Posterior cingulate gyrus (tissue), 11 donors: ENCODE results near the gene HSDL1.
"Not testable (repeated sequence)": the region's sequence is repeated elsewhere in the genome, so short reads cannot be mapped to it uniquely, and the experiment has no call there.

ENCODE experiments used
- DNase-seq, 10 donors: peaks; one replicate each; pipeline versions ENCODE4 v3.0.0 to v3.0.0-alpha.2; 2020 to 2021; ENCODE audit warnings: mixed read lengths in 3 of 10
- intact Hi-C: fragments of 100-400 bp; cut with DNase I; formaldehyde crosslinking; loops from one replicate; pipeline ENCODE4 v1.15.1; 2023

Gene HSDL1

GRCh38 chr16:84115919-84116719, 28.9 kb downstream of the HSDL1 start:
- peak in 6 of 10 donors; percentile 23 to 83 (median 40) for DNase-seq
- intact Hi-C loops, result loop anchor here (2.0 kb wide), 1 partner anchor 29 kb away; the partner anchor contains the start of genes DNAAF1 and HSDL1

DNA sequence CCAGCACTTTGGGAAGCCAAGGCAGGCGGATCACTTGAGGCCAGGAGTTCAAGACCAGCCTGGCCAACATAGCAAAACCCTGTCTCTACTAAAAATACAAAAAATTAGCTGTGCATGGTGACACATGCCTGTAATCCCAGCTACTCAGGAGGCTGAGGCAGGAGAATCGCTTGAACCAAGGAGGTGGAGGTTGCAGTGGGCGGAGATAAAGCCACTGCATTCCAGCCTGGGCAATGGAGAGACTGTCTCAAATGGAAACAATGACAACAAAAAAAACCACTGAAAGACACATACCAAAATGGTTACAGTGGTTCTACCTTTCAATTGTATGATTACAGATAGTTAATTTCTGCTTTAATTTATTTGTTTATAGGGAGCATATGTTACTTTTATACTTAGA, 33.0 kb downstream of the HSDL1 start:
- DNase-seq, intact Hi-C loops: not testable (repeated sequence)

DNA sequence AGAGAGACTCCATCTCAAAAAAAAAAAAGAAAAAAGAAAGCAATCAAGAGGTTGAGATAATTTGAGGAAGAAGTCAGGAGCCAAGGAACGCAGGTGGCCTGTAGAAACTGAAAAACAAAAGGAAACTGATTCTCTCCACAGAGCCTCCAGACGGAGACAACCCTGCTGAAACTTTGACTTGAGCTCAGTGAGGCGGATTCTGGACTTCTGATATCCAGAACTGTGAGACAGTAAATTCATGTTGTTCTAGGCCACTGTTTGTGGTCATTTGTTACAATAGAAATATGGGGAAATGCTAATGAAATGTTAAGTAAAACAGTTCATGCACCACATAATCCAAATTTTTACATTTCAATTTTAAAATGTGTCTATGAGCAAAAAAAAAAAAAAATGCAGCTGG, 33.5 kb downstream of the HSDL1 start:
- intact Hi-C loops, result no loop called here
- no peak for DNase-seq

GRCh38 chr16:84110527-84110926, 34.5 kb downstream of the HSDL1 start:
- peak in 1 of 10 donors; percentile 50 for DNase-seq
- intact Hi-C loops, result no loop called here

GRCh38 chr16:84109598-84110335, 35.2 kb downstream of the HSDL1 start:
- no peak for DNase-seq
- intact Hi-C loops, result no loop called here

- DNase-seq, result no peak
- intact Hi-C loops, result no loop called here
Observed at GRCh38 chr16:84107921-84108320, 37.1 kb downstream of the HSDL1 start.

DNA sequence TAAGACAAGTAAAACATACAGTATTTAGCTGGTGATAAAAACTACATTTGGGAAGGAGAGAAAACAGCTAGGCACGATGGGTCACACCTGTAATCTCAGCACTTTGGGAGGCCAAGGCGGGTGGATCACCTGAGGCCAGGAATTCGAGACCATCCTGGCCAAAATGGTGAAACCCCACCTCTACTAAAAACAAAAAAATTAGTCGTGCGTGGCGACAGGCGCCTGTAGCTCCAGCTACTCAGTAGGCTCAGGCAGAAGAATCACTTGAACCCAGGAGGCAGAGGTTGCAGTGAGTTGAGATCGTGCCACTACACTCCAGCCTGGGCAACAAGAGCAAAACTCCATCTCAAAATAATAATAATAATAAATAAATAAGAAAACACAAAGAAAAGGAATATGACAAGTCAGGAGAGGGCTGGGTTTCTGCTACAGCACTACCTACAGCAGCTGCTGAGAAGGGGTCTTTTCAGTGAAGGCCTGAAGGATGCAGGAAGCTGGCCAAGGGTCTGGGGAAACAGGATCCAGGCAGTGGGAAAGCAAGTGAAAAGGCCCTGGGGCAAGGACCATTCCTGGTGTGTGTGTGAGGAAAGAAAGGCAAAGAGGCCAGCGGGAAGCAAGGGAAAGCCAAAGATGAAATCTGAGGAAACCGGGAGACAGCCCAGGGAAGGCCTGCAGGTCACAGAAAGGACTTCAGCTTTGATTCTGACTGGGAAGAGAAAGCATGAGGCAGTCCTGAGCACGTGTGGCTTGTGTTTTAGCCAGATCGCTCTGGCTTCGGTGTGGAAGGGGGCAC, 38.8 kb downstream of the HSDL1 start:
- intact Hi-C loops, result no loop called here
- DNase-seq, result no peak

DNA sequence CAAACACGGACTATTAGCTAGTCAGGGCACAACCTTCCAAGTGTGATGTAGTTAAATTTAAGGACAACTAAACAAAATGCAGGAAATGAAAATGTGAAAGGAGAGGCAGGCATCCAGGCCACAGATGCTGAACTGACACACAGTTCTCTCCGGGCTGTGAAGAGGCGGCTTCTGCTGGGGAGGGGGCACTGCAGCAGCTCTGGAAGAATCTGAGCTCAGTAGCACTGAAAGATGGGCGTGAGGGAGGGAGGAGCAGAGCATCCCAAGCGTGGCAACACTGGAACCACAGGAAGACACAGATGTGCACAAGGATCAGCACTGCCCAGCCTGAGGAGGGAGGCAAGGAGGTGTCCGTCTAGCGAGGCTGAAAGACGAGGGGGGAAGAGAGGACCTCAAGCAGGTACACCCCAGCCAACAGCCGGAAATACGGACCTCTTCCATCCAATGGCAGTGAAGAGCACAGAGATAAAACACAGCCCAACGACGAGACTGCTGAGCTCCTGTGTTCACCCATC, 39.6 kb downstream of the HSDL1 start:
- no peak for DNase-seq
- intact Hi-C loops, result no loop called here

DNA sequence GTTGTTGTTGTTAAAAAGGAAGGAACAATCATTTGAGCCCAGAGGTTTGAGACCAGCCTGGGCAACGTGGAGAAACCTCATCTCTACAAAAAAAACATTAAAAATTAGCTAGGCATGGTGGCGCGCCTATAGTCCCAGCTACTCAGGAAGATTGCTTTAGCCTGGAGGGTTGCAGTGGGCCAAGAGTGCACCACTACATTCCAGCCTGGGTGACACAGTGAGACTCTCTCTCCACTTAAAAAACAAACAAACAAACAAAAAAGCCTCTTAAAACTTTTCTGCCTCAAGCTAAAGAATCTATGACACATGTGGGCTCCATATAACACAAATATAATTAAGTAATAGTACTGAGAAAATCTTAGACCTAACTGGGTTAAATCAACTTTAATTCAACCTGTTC, 40.7 kb downstream of the HSDL1 start:
- intact Hi-C loops, result no loop called here
- DNase-seq, result no peak

DNA sequence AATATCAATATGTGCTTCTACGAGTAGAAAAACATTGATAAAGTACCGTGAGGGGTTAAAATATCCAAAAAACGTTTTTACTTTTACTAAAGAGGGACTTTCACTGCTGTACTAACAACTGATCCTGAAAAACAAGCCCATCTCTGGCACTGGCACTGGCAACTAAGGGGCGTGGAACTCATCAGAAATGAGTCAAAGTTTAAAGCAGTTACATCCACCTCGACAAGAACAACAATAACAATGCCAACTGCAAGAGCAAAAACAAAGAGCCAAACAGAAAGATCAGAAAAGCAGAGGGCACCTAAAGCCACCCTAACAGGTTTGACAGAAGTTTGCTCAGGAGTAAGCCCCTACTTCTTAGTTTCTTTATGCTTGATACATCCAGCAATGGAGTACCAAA, 41.3 kb downstream of the HSDL1 start:
- intact Hi-C loops, result no loop called here
- no peak for DNase-seq

DNA sequence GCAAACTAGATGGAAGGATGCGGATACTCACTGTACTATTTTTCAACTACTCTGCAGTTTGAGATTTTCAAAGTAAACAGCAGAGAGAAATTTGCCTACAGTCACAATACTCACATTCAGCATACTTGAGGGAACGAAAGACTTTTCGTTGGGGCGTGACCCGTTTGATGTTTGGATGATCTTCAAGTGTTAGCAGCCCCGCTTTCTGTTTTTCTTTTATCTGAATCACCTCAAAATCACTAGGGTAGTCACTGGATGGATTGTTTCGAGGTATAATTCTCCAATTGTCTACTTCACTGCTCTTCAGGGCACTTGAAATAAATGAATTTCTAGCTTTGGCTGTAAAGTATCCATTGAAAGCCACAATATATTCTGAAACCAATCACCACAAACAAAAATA, 46.0 kb downstream of the HSDL1 start:
- intact Hi-C loops, result no loop called here
- no peak for DNase-seq

- intact Hi-C loops, result no loop called here
- DNase-seq, result no peak
Observed at GRCh38 chr16:84096447-84097005, 48.5 kb downstream of the HSDL1 start.

DNA sequence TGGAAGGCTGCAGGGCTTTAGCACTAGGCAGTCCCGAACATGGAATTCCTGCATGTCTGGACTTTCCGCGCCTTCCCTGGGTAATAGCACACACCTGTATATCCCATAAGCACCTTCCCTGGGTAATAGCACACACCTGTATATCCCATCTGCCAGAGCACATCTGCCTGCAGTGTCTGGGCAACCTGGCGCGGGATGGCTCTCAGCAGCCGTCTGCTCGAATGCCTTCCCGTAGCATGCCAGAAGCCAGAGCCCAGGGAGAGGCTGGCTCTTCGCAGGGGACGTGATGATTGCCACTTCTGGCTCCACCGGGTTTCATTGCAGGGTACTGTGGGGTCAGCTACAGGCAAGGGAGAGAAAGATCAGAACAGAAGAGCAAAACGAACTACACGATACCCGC, 49.5 kb downstream of the HSDL1 start:
- peak in 1 of 10 donors; percentile 52 for DNase-seq
- intact Hi-C loops, result no loop called here

- peak in 1 of 10 donors; percentile 14 for DNase-seq
- intact Hi-C loops, result no loop called here
Observed at GRCh38 chr16:84093879-84094270, 51.1 kb downstream of the HSDL1 start.

DNA sequence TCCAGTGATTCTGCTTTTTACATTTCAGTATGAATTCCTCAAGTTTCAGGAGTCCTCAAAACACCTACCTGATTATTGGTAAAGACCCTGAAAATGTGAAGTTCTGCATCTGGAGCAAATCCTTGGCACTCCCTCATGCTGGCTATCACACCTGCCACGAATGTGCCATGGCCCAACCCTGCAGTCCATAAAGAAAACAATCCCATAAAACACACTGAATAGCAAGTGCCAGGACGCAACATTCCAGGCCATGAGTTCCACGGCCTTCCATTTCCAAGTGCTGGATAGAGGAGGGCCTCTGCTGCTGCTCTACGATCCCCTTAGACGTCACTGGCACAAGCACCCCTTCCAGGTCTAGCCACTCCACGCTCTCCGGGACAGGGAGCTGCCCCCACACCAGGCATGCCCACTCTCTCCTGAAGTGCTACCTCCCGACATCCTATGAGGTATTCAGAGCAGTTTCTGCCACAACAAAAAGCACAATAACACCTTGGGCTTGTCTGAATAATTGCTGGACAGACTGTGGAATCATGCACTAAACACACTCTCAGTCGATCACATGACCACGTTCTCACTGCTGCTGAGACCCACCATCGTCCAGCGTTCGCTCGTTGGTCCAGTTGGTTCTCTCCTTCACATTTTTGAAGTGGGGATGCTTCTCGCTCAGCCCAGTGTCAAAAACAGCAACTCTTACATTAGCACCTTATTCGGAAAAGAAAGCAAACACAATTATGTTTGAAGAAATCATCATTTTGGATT, 51.7 kb downstream of the HSDL1 start:
- DNase-seq, result peak in 1 of 10 donors; percentile 27
- intact Hi-C loops, result no loop called here

DNA sequence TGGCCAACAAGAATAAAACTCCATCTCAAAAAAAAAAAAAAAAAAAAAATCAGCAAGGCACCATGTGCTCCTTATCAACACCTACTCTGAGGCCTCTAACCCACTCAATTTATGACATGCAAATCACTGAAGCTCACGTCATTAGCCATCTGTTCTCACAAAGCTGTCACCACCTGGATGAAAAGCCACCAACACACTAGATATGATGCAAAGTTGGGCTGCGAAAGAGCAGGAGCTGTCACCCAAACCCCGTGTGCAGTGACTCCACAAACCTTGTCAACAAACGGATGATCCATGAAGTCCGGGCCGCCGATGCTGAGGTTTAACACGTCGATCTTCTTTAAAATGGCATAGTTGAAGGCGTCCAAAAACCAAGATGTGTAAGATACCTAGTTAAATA, 53.5 kb downstream of the HSDL1 start:
- intact Hi-C loops, result no loop called here
- peak in 2 of 10 donors; percentile 79 to 85 for DNase-seq

- intact Hi-C loops, result no loop called here
- DNase-seq, result peak in 1 of 10 donors; percentile 66
Observed at GRCh38 chr16:84090211-84090610, 54.8 kb downstream of the HSDL1 start.

- DNase-seq, result peak in 2 of 10 donors; percentile 23 to 83
- intact Hi-C loops, result loop anchor here (10.0 kb wide), 2 partner anchors 96 to 396 kb away; partner anchors contain the start of gene TAF1C
Observed at GRCh38 chr16:84088695-84089395, 56.1 kb downstream of the HSDL1 start.
